GM19025 (cell line): ENCODE measurements around the gene HNRNPA0.
"Not testable (repeated sequence)": the region's sequence is repeated elsewhere in the genome, so short reads cannot be mapped to it uniquely, and the experiment has no call there.

Source experiments
- ATAC-seq: cut with Tn5 transposase; IDR thresholded peaks from one replicate; pipeline ENCODE4 v1.9.1; 2021; ENCODE audit warnings: mild to moderate bottlenecking, low read depth, moderate library complexity; ENCODE audit not compliant: unreplicated experiment

HNRNPA0 gene

GRCh38 chr5:137754188-137754960, at the start of gene HNRNPA0:
Gene HNRNPA0 (minus strand): TSS chr5:137754363. CDS start chr5:137754066, 297 bp downstream.
- ATAC-seq = peak; percentile 68

- no peak for ATAC-seq
Measured at GRCh38 chr5:137802282-137803210, 48.4 kb upstream of the HNRNPA0 start.

- ATAC-seq = no peak
Measured at GRCh38 chr5:137800700-137801411, 46.7 kb upstream of the HNRNPA0 start.

- ATAC-seq = no peak
Measured at GRCh38 chr5:137796279-137796678, 42.1 kb upstream of the HNRNPA0 start.

GRCh38 chr5:137794863-137795262, 40.7 kb upstream of the HNRNPA0 start:
- ATAC-seq = no peak

- ATAC-seq = no peak
Measured at GRCh38 chr5:137792303-137792702, 38.1 kb upstream of the HNRNPA0 start.

- ATAC-seq = no peak
Measured at GRCh38 chr5:137791799-137792198, 37.6 kb upstream of the HNRNPA0 start.

GRCh38 chr5:137791387-137791786, 37.2 kb upstream of the HNRNPA0 start:
- no peak for ATAC-seq

GRCh38 chr5:137788560-137788959, 34.4 kb upstream of the HNRNPA0 start:
- not testable (repeated sequence) for ATAC-seq

- no peak for ATAC-seq
Measured at GRCh38 chr5:137782984-137783536, 28.9 kb upstream of the HNRNPA0 start.

GRCh38 chr5:137782055-137782454, 27.9 kb upstream of the HNRNPA0 start:
- no peak for ATAC-seq

- ATAC-seq = no peak
Measured at GRCh38 chr5:137778772-137779564, 24.8 kb upstream of the HNRNPA0 start.

- not testable (repeated sequence) for ATAC-seq
Measured at GRCh38 chr5:137767937-137768336, 13.8 kb upstream of the HNRNPA0 start.

- ATAC-seq = no peak
Measured at GRCh38 chr5:137761566-137761965, 7.4 kb upstream of the HNRNPA0 start.

- ATAC-seq = no peak
Measured at GRCh38 chr5:137760719-137761516, 6.8 kb upstream of the HNRNPA0 start.

- no peak for ATAC-seq
Measured at GRCh38 chr5:137760294-137760693, 6.1 kb upstream of the HNRNPA0 start.

GRCh38 chr5:137758715-137759306, 4.6 kb upstream of the HNRNPA0 start:
- ATAC-seq = peak; percentile 32

GRCh38 chr5:137758121-137758520, 4.0 kb upstream of the HNRNPA0 start:
- ATAC-seq = no peak
